NCI-H1694 treated with DMSO at 0.1 percent for 48 hours (cell line): Measurements from ENCODE around the gene KRT27.
"Not testable (repeated sequence)": the region's sequence is repeated elsewhere in the genome, so short reads cannot be mapped to it uniquely, and the experiment has no call there.

Experiments used
- DNase-seq: peaks from one replicate; lab custom pipeline; 2025; lab: John Stamatoyannopoulos, UW

Gene KRT27

DNA sequence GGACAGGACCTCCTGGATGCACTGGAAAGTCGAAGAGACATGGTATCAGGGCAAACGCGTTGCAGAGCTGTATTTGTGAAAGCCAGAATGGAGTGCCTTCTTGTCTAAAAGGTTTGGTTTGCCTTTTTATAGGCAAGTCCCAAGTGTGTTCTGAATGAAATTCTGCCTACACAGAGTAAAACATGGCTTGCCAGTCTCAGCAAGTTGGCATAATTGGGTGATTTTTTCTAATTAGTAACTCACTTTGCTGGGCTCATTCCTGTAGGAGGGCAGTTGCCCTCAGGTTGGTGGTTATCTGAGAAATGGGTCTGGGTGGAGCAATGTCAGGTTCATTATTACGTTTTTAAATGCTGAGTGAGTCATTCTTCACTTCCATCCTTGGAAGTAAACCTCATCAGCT, 27.1 kb downstream of the KRT27 start, which contains the start of gene KRT25:
Gene KRT25, minus strand, starts transcription at position 101 of the 400 bp plus-strand sequence. Its CDS starts 60 bp downstream, at position 41.
- no peak for DNase-seq

GRCh38 chr17:40753804-40754203, 28.5 kb downstream of the KRT27 start:
- DNase-seq: no peak

GRCh38 chr17:40751065-40751464, 31.3 kb downstream of the KRT27 start:
- DNase-seq: no peak

- DNase-seq: no peak
These were observed 32.0 kb downstream of the KRT27 start for GRCh38 chr17:40750391-40750790.

- not testable (repeated sequence) for DNase-seq
These were observed 33.7 kb downstream of the KRT27 start for GRCh38 chr17:40748666-40749065.

- no peak for DNase-seq
These were observed 43.8 kb downstream of the KRT27 start for GRCh38 chr17:40738553-40738952.

GRCh38 chr17:40735016-40735415, 47.3 kb downstream of the KRT27 start:
- DNase-seq: no peak

DNA sequence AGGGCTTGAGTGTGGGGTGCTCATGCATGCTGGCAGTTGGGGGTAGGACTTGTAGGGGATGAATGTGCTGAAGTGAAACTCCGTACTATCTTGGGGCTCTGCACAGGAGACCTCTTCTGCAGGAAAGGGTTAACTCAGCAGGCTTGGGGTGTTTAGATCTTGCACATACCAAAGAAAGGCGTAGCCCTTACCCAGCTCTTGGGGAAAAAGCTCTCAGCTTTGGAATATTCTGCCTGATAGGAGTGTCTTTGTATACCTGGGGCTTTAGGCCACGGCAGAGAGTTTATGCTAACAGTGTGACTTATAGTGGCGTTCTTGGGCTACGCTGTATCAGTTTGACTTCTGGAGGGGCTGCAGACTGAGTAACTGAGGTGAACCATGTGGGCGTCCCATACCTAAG, 48.3 kb downstream of the KRT27 start:
- DNase-seq: no peak

GRCh38 chr17:40730970-40731369, 51.4 kb downstream of the KRT27 start:
- DNase-seq: no peak

GRCh38 chr17:40727447-40728231, 54.7 kb downstream of the KRT27 start:
- DNase-seq: no peak

DNA sequence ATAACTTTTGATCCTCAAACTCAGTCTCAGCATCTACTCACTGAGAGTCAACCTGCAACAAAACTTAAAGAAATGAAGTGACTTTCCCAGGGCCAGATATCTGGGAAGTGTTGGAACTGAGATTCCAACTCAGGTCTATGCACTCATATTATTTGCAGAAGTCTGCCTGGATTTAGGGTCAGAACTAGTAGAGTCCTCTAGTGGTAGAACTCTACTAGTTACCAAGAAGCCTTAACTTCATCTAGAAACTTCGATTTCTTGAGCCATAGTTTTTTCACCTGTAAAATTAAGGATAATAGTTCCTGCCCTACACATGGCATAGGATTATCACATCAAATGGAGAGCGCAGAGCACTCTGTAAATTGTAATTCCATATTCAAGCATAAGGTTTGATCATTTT, 55.4 kb downstream of the KRT27 start:
- DNase-seq: no peak
